Smooth muscle cell (in vitro differentiated cells): ENCODE data around the gene TRIO. TPM values are rescaled to one million over a fixed set of nuclear protein-coding genes. Genes with fewer than 3 reads are reported as not detected.

Experiments
- DNase-seq: peaks from one replicate; lab custom pipeline; 2025; ENCODE audit not compliant: unreplicated experiment; lab: John Stamatoyannopoulos, UW
- H2AFZ ChIP-seq: fragments of 200-600 bp; sonication (generic); 2 replicates; pipeline ENCODE4 v1.6.0; 2016; ENCODE audit warnings: antibody characterized with exemption, low read depth, mild to moderate bottlenecking
- H3F3A ChIP-seq: fragments of 200-600 bp; sonication (generic); 2 replicates; pipeline ENCODE4 v1.6.0; 2017; ENCODE audit warnings: antibody characterized with exemption, low read depth
- H3K27ac ChIP-seq: fragments of 200-600 bp; sonication (generic); 2 replicates; pipeline ENCODE4 v1.5.1; 2016; ENCODE audit warnings: low read depth, mild to moderate bottlenecking
- H3K27me3 ChIP-seq: fragments of 200-600 bp; sonication (generic); 2 replicates; pipeline ENCODE4 v1.6.1; 2016; ENCODE audit warnings: low read depth, mild to moderate bottlenecking
- H3K36me3 ChIP-seq: fragments of 200-600 bp; sonication (generic); 2 replicates; pipeline ENCODE4 v1.5.1; 2016; ENCODE audit warnings: low read depth
- H3K4me1 ChIP-seq: fragments of 200-600 bp; sonication (generic); 2 replicates; pipeline ENCODE4 v1.5.1; 2016; ENCODE audit warnings: low read depth
- H3K4me2 ChIP-seq: fragments of 200-600 bp; sonication (generic); 2 replicates; pipeline ENCODE4 v1.6.0; 2016; ENCODE audit warnings: mild to moderate bottlenecking
- H3K4me3 ChIP-seq: fragments of 200-600 bp; sonication (generic); 2 replicates; pipeline ENCODE4 v1.5.1; 2016; ENCODE audit warnings: mild to moderate bottlenecking
- H3K79me2 ChIP-seq: fragments of 200-600 bp; sonication (generic); 2 replicates; pipeline ENCODE4 v1.6.0; 2016; ENCODE audit warnings: low read depth, mild to moderate bottlenecking
- H3K9ac ChIP-seq: fragments of 200-600 bp; sonication (generic); 2 replicates; pipeline ENCODE4 v1.6.0; 2016; ENCODE audit warnings: low read depth
- H3K9me3 ChIP-seq: fragments of 200-600 bp; sonication (generic); replicated peaks from 2 replicates; pipeline ENCODE4 v1.5.1; 2016; ENCODE audit warnings: low read depth
- H4K20me1 ChIP-seq: fragments of 200-600 bp; sonication (generic); 2 replicates; pipeline ENCODE4 v1.6.0; 2016; ENCODE audit warnings: low read depth
- CTCF ChIP-seq: fragments of 200-600 bp; sonication (generic); IDR thresholded peaks from 2 replicates; pipeline ENCODE4 v1.5.1; 2017; ENCODE audit warnings: borderline replicate concordance, mild to moderate bottlenecking, antibody characterized with exemption; ENCODE audit not compliant: insufficient read depth, poor library complexity, severe bottlenecking
- WGBS: methylation state at CpG from one replicate; pipeline ENCODE4 v1.1.7; 2016; ENCODE audit warnings: low lambda C conversion rate; 5-methylcytosine and 5-hydroxymethylcytosine counted together
- polyA plus RNA-seq: library from polyadenylated mRNA; unstranded; fragments of >200 nt; fragmentation: Nextera tagmentation; extraction: Ambion mirVana; gene quantifications from 2 replicates; pipeline ENCODE4 v1.2.1, GENCODE V29; 2016
- total RNA-seq: library from RNA; depleted of rRNA; stranded (reverse); fragments of >200 nt; gene quantifications from 2 replicates; pipeline ENCODE4 v1.2.3, GENCODE V29; 2014

Gene TRIO
- total and polyA plus RNA-seq, 2 experiments from 2014 or later, result 10.2 to 118 TPM

GRCh38 chr5:14421851-14422250, 278.7 kb downstream of the TRIO start:
- no peak overlapping the region for H2AFZ ChIP-seq

GRCh38 chr5:14424011-14424685, 281.0 kb downstream of the TRIO start:
- no peak overlapping the region for H3K4me3 ChIP-seq
- no peak for TF ChIP-seq CTCF
- no peak overlapping the region for H3K27ac ChIP-seq
- no peaks in the 10 kb centered on the region for H3K27me3 ChIP-seq
- 90% methylated on average over 7 of the region's 7 CpGs for WGBS
- peaks cover 13% of the 10 kb centered on the region for H3K79me2 ChIP-seq
- no peak overlapping the region for H2AFZ ChIP-seq
- H3F3A ChIP-seq, result peaks cover 27% of the 10 kb centered on the region
- H4K20me1 ChIP-seq, result peaks cover 87% of the 10 kb centered on the region
- no peak overlapping the region for H3K9ac ChIP-seq
- peaks cover 4% of the 10 kb centered on the region for H3K36me3 ChIP-seq
- H3K4me2 ChIP-seq, result no peak overlapping the region
- no peaks in the 10 kb centered on the region for H3K9me3 ChIP-seq
- peaks cover 32% of the 10 kb centered on the region for H3K4me1 ChIP-seq
- DNase-seq, result no peak

More at GRCh38 chr5:14421851-14422250, 278.7 kb downstream of the TRIO start:
- Histone ChIP-seq H3K27ac (no peak overlapping the region), H3K4me1 (peaks cover 37% of the 10 kb centered on the region), H3K27me3 (no peaks in the 10 kb centered on the region), H3K9me3 (no peaks in the 10 kb centered on the region), H3K79me2 (peaks cover 13% of the 10 kb centered on the region), H4K20me1 (peaks cover 87% of the 10 kb centered on the region), H3K4me3 (no peak overlapping the region), H3K9ac (no peak overlapping the region), H3K4me2 (no peak overlapping the region), H3F3A (peaks cover 18% of the 10 kb centered on the region), H3K36me3 (peaks cover 4% of the 10 kb centered on the region)
- TF ChIP-seq CTCF, result no peak
- WGBS, result 94% methylated on average over 8 of the region's 8 CpGs
- DNase-seq, result no peak

GRCh38 chr5:14425559-14425958, 282.4 kb downstream of the TRIO start:
- no peak for TF ChIP-seq CTCF
- Histone ChIP-seq H3K9me3 (no peaks in the 10 kb centered on the region), H4K20me1 (peaks cover 92% of the 10 kb centered on the region), H3F3A (peaks cover 22% of the 10 kb centered on the region), H2AFZ (no peak overlapping the region), H3K4me2 (no peak overlapping the region), H3K9ac (no peak overlapping the region), H3K36me3 (peaks cover 4% of the 10 kb centered on the region), H3K27ac (no peak overlapping the region), H3K79me2 (peaks cover 18% of the 10 kb centered on the region), H3K27me3 (no peaks in the 10 kb centered on the region), H3K4me3 (no peak overlapping the region), H3K4me1 (peaks cover 36% of the 10 kb centered on the region)
- over 99% methylated on average over 7 of the region's 7 CpGs for WGBS
- DNase-seq, result no peak

GRCh38 chr5:14426521-14426920, 283.4 kb downstream of the TRIO start:
- peaks cover 4% of the 10 kb centered on the region for H3K36me3 ChIP-seq
- no peak overlapping the region for H2AFZ ChIP-seq
- no peaks in the 10 kb centered on the region for H3K9me3 ChIP-seq
- H4K20me1 ChIP-seq, result peaks cover 94% of the 10 kb centered on the region
- TF ChIP-seq CTCF, result no peak
- 97% methylated on average over 10 of the region's 10 CpGs for WGBS
- no peak overlapping the region for H3K4me2 ChIP-seq
- H3K27me3 ChIP-seq, result no peaks in the 10 kb centered on the region
- H3F3A ChIP-seq, result peaks cover 18% of the 10 kb centered on the region
- peaks cover 21% of the 10 kb centered on the region for H3K79me2 ChIP-seq
- H3K4me3 ChIP-seq, result no peak overlapping the region
- no peak for DNase-seq
- no peak overlapping the region for H3K9ac ChIP-seq
- peaks cover 36% of the 10 kb centered on the region for H3K4me1 ChIP-seq
- H3K27ac ChIP-seq, result no peak overlapping the region
